K562 (cell line): ENCODE measurements around the gene GAPDH.

ENCODE experiments used
- EP300 ChIP-seq: IDR thresholded peaks from 2 replicates; pipeline ENCODE4 v1.6.1; 2012; ENCODE audit warnings: low read length, improper control_type of control experiment
- HDAC1 ChIP-seq, 2 experiments: fragments of 450-650 bp; IDR thresholded peaks; 2 replicates each; pipeline ENCODE4 v1.6.1; 2016 to 2017; ENCODE audit warnings: inconsistent platforms in 1 of 2, mild to moderate bottlenecking in 1 of 2, moderate library complexity in 1 of 2
- MTF1 ChIP-seq: fragments of 250-450 bp; sonication (Bioruptor Pico); IDR thresholded peaks from 2 replicates; pipeline ENCODE4 v1.9.0; 2021; ENCODE audit warnings: moderate library complexity, mild to moderate bottlenecking, inconsistent platforms, borderline replicate concordance
- SUPT5H ChIP-seq: fragments of 450-650 bp; IDR thresholded peaks from 2 replicates; pipeline ENCODE4 v1.6.1; 2016
- TAF1 ChIP-seq: IDR thresholded peaks from 2 replicates; pipeline ENCODE4 v1.6.1; 2011; ENCODE audit warnings: mild to moderate bottlenecking, low read length, moderate library complexity; ENCODE audit not compliant: insufficient read depth, control insufficient read depth, severe bottlenecking; ENCODE audit errors: extremely low read depth
- ZNF232 ChIP-seq: sonication (generic); formaldehyde crosslinking; IDR thresholded peaks from 2 replicates; pipeline ENCODE4 v1.8.0; 2022; ENCODE audit warnings: mild to moderate bottlenecking, missing genetic modification reagents
- TF ChIP-seq, protein P1 (sequence below), 3 experiments: IDR thresholded peaks in 2 of 3; conservative IDR thresholded peaks in 1 of 3; 2 replicates each; pipeline ENCODE4 v1.5.1; 2011 to 2012; ENCODE audit warnings: low read length in 3 of 3, mild to moderate bottlenecking in 3 of 3, control low read depth in 2 of 3, improper control_type of control experiment in 1 of 3, inconsistent platforms in 1 of 3, low read depth in 1 of 3, mixed read lengths in 1 of 3, moderate library complexity in 1 of 3; ENCODE audit not compliant: insufficient read depth in 2 of 3
- TF ChIP-seq, protein P2 (sequence below): fragments of 450-650 bp; IDR thresholded peaks from 2 replicates; pipeline ENCODE4 v1.6.1; 2017; ENCODE audit warnings: mild to moderate bottlenecking, moderate library complexity
- TF ChIP-seq, protein P3 (sequence below): fragments of 250-450 bp; sonication (Bioruptor Pico); IDR thresholded peaks from 2 replicates; pipeline ENCODE4 v1.8.0; 2022; ENCODE audit warnings: moderate library complexity, mild to moderate bottlenecking, inconsistent platforms

- TF ChIP-seq, protein P1, sequence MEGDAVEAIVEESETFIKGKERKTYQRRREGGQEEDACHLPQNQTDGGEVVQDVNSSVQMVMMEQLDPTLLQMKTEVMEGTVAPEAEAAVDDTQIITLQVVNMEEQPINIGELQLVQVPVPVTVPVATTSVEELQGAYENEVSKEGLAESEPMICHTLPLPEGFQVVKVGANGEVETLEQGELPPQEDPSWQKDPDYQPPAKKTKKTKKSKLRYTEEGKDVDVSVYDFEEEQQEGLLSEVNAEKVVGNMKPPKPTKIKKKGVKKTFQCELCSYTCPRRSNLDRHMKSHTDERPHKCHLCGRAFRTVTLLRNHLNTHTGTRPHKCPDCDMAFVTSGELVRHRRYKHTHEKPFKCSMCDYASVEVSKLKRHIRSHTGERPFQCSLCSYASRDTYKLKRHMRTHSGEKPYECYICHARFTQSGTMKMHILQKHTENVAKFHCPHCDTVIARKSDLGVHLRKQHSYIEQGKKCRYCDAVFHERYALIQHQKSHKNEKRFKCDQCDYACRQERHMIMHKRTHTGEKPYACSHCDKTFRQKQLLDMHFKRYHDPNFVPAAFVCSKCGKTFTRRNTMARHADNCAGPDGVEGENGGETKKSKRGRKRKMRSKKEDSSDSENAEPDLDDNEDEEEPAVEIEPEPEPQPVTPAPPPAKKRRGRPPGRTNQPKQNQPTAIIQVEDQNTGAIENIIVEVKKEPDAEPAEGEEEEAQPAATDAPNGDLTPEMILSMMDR (IDR thresholded peaks at IDR 0.05 in 2 of 3, conservative IDR thresholded peaks at IDR 0.05 in 1 of 3; ENCODE audit: insufficient read depth in 2 of 3, low read depth in 1 of 3, low read length in 3 of 3) = no peak
- TF ChIP-seq EP300 = no peak
- TF ChIP-seq, protein P2, sequence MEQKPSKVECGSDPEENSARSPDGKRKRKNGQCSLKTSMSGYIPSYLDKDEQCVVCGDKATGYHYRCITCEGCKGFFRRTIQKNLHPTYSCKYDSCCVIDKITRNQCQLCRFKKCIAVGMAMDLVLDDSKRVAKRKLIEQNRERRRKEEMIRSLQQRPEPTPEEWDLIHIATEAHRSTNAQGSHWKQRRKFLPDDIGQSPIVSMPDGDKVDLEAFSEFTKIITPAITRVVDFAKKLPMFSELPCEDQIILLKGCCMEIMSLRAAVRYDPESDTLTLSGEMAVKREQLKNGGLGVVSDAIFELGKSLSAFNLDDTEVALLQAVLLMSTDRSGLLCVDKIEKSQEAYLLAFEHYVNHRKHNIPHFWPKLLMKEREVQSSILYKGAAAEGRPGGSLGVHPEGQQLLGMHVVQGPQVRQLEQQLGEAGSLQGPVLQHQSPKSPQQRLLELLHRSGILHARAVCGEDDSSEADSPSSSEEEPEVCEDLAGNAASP = no peak
- no peak for TF ChIP-seq TAF1
- TF ChIP-seq MTF1 (CRISPR knock-in tag) = no peak
- TF ChIP-seq, protein P3, sequence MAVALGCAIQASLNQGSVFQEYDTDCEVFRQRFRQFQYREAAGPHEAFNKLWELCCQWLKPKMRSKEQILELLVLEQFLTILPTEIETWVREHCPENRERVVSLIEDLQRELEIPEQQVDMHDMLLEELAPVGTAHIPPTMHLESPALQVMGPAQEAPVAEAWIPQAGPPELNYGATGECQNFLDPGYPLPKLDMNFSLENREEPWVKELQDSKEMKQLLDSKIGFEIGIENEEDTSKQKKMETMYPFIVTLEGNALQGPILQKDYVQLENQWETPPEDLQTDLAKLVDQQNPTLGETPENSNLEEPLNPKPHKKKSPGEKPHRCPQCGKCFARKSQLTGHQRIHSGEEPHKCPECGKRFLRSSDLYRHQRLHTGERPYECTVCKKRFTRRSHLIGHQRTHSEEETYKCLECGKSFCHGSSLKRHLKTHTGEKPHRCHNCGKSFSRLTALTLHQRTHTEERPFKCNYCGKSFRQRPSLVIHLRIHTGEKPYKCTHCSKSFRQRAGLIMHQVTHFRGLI (CRISPR knock-in tag) = no peak
- no peak for TF ChIP-seq SUPT5H
- TF ChIP-seq HDAC1 (IDR thresholded peaks at IDR 0.05) = no peak
- TF ChIP-seq ZNF232 (CRISPR knock-in tag) = no peak
Measured at GRCh38 chr12:6552140-6552551, 17.8 kb downstream of the GAPDH start.
